ENCODE results near the gene RNF220. TPM values are rescaled to one million over a fixed set of nuclear protein-coding genes. Genes with fewer than 3 reads are reported as not detected.

RNF220 gene
- total RNA-seq, 4 donors from 2014 or later, result 112 to 134 (median 132) TPM

- Histone ChIP-seq H3K27ac (no peak overlapping the region), H3K4me1 (no peaks in the 10 kb centered on the region), H3K36me3 (peaks cover 0 to 5% of the 10 kb centered on the region in 2 donors), H3K9me3 (no peaks in the 10 kb centered on the region), H3K27me3 (no peaks in the 10 kb centered on the region), H3K4me3 (no peak overlapping the region)
- WGBS, 2 donors (ENCODE audit: low coverage in 1 of 2), result 68 to 73% methylated on average over 3 to 4 of the region's 12 CpGs
- no peak for ATAC-seq
- no peak for TF ChIP-seq CTCF (IDR thresholded peaks at IDR 0.05)
- no peak for TF ChIP-seq POLR2AphosphoS5 (IDR thresholded peaks at IDR 0.05)
- no peak for TF ChIP-seq POLR2A (IDR thresholded peaks at IDR 0.05)
- TF ChIP-seq EP300 (IDR thresholded peaks at IDR 0.05), result no peak
Measured at GRCh38 chr1:44688760-44689446, 283.8 kb downstream of the RNF220 start.

GRCh38 chr1:44689447-44689765 is 284.4 kb downstream of the RNF220 start:
- WGBS, 2 donors (ENCODE audit: low coverage in 1 of 2), result 76 to 100% methylated on average over 1 to 3 of the region's 3 CpGs
- H3K27ac ChIP-seq, result no peak overlapping the region

GRCh38 chr1:44693159-44693558 is 288.1 kb downstream of the RNF220 start:
- ATAC-seq, result no peak
- peaks cover 0 to 5% of the 10 kb centered on the region in 2 donors for H3K36me3 ChIP-seq
- WGBS, 2 donors (ENCODE audit: low coverage in 1 of 2), result 88% methylated on average over 1 to 2 of the region's 2 CpGs
- H3K4me1 ChIP-seq, result no peaks in the 10 kb centered on the region
- TF ChIP-seq EP300 (IDR thresholded peaks at IDR 0.05), result no peak
- no peak for TF ChIP-seq POLR2A (IDR thresholded peaks at IDR 0.05)
- no peak for TF ChIP-seq POLR2AphosphoS5 (IDR thresholded peaks at IDR 0.05)
- TF ChIP-seq CTCF (IDR thresholded peaks at IDR 0.05), result no peak
- H3K4me3 ChIP-seq, result no peak overlapping the region
- no peak overlapping the region for H3K27ac ChIP-seq
- H3K9me3 ChIP-seq, result no peaks in the 10 kb centered on the region
- no peaks in the 10 kb centered on the region for H3K27me3 ChIP-seq

More at GRCh38 chr1:44689447-44689765, 284.4 kb downstream of the RNF220 start:
- H3K9me3 ChIP-seq, result no peaks in the 10 kb centered on the region
- H3K4me1 ChIP-seq, result no peaks in the 10 kb centered on the region
- peaks cover 0 to 5% of the 10 kb centered on the region in 2 donors for H3K36me3 ChIP-seq
- H3K27me3 ChIP-seq, result no peaks in the 10 kb centered on the region
- H3K4me3 ChIP-seq, result no peak overlapping the region
- TF ChIP-seq CTCF (IDR thresholded peaks at IDR 0.05) (no peak), POLR2A (IDR thresholded peaks at IDR 0.05) (no peak), POLR2AphosphoS5 (IDR thresholded peaks at IDR 0.05) (no peak), EP300 (IDR thresholded peaks at IDR 0.05) (no peak)
- no peak for ATAC-seq

- H3K4me1 ChIP-seq, result no peaks in the 10 kb centered on the region
- H3K27ac ChIP-seq, result no peak overlapping the region
- H3K27me3 ChIP-seq, result no peaks in the 10 kb centered on the region
- peaks cover 0 to 5% of the 10 kb centered on the region in 2 donors for H3K36me3 ChIP-seq
- no peak overlapping the region for H3K4me3 ChIP-seq
- TF ChIP-seq CTCF (IDR thresholded peaks at IDR 0.05) (no peak), EP300 (IDR thresholded peaks at IDR 0.05) (no peak), POLR2A (IDR thresholded peaks at IDR 0.05) (no peak), POLR2AphosphoS5 (IDR thresholded peaks at IDR 0.05) (no peak)
- WGBS, 2 donors (ENCODE audit: low coverage in 1 of 2), result 86 to 97% methylated on average over 3 of the region's 3 CpGs
- ATAC-seq, result no peak
- H3K9me3 ChIP-seq, result no peaks in the 10 kb centered on the region
Measured at GRCh38 chr1:44693900-44694299, 288.8 kb downstream of the RNF220 start.

GRCh38 chr1:44694863-44695478 is 289.9 kb downstream of the RNF220 start:
- Histone ChIP-seq H3K27ac (no peak overlapping the region), H3K27me3 (no peaks in the 10 kb centered on the region), H3K9me3 (no peaks in the 10 kb centered on the region), H3K36me3 (peaks cover 0 to 5% of the 10 kb centered on the region in 2 donors), H3K4me3 (no peak overlapping the region), H3K4me1 (no peaks in the 10 kb centered on the region)
- 100% methylated on average over 1 to 3 of the region's 7 CpGs for WGBS, 2 donors (ENCODE audit: low coverage in 1 of 2)
- no peak for ATAC-seq
- no peak for TF ChIP-seq CTCF (IDR thresholded peaks at IDR 0.05)
- TF ChIP-seq EP300 (IDR thresholded peaks at IDR 0.05), result no peak
- no peak for TF ChIP-seq POLR2AphosphoS5 (IDR thresholded peaks at IDR 0.05)
